Measurements from ENCODE around the gene IPCEF1. TPM values are rescaled to one million over a fixed set of nuclear protein-coding genes. Genes with fewer than 3 reads are reported as not detected.
A peak's percentile ranks its signal among the peaks of the same experiment; 100 is the strongest.

The IPCEF1 gene
- total RNA-seq, 1 donor, result 0.36 TPM

DNA sequence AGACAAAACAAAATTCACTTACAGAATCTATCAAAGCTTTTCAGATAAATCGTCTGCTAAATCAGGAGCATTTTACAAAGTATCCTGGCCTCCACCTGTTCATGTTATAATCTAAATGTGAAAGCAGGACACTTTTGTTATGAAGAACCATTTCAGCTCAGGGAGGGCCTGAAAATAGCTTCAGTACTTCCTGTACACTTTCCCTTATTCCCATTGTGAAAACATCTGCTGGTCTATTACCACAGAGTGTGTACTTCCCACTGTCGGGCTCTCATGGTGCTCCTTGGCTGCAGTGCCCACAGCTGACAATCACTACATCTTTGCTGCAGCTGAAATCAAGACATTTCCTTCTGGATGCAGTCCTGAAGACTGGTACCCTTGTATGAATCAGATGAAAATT lies 189.5 kb downstream of the IPCEF1 start:
- H3K9me3 ChIP-seq (ENCODE audit: low read depth, low read length), result no peaks in the 10 kb centered on the region
- no peak overlapping the region for H3K27ac ChIP-seq (ENCODE audit: low read depth, low read length)
- DNase-seq (ENCODE audit: insufficient read length, low spot score, missing footprints), result no peak

DNA sequence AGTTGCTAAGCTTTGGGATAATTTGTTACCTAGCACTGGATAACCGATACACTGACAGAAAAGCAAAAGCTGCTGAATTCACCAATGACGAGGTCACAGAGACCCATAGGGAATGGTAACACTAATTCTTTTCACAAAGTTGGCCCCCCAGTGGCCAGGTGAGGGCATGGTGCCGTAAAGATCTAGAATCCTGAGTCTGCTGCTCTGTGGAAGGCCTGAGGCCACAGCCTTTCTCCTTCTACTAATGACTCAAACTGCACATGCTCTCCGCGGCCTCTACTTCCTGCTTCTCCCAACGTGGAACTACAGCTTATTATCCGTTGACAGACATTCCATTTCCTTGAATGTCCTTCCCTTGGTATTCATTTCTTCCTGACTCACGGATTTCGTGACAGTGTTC lies 190.5 kb downstream of the IPCEF1 start:
- no peak overlapping the region for H3K27ac ChIP-seq (ENCODE audit: low read depth, low read length)
- H3K36me3 ChIP-seq (ENCODE audit: insufficient read depth, low read length), result no peaks in the 10 kb centered on the region
- H4K20me1 ChIP-seq (ENCODE audit: insufficient read depth, low read length), result no peaks in the 10 kb centered on the region
- H3K4me3 ChIP-seq (ENCODE audit: insufficient read depth, low read length), result no peak overlapping the region
- peaks cover 3% of the 10 kb centered on the region for H3K4me1 ChIP-seq (ENCODE audit: insufficient read depth, low read length)
- no peak overlapping the region for H3K4me2 ChIP-seq (ENCODE audit: insufficient read depth, low read length)
- H3K9me3 ChIP-seq (ENCODE audit: low read depth, low read length), result no peaks in the 10 kb centered on the region
- no peaks in the 10 kb centered on the region for H3K79me2 ChIP-seq (ENCODE audit: insufficient read depth, low read length)
- no peak overlapping the region for H2AFZ ChIP-seq (ENCODE audit: low read length)
- H3K27me3 ChIP-seq (ENCODE audit: insufficient read depth, low read length), result peaks cover 2% of the 10 kb centered on the region
- DNase-seq (ENCODE audit: insufficient read length, low spot score, missing footprints), result no peak
- TF ChIP-seq CTCF (IDR thresholded peaks at IDR 0.05; ENCODE audit: extremely low read depth, low read depth, low read length), result no peak

More for the DNA sequence above, 189.5 kb downstream of the IPCEF1 start:
- no peaks in the 10 kb centered on the region for H4K20me1 ChIP-seq (ENCODE audit: insufficient read depth, low read length)
- H3K79me2 ChIP-seq (ENCODE audit: insufficient read depth, low read length), result no peaks in the 10 kb centered on the region
- TF ChIP-seq CTCF (IDR thresholded peaks at IDR 0.05; ENCODE audit: extremely low read depth, low read depth, low read length), result no peak
- H3K36me3 ChIP-seq (ENCODE audit: insufficient read depth, low read length), result no peaks in the 10 kb centered on the region
- peaks cover 2% of the 10 kb centered on the region for H3K27me3 ChIP-seq (ENCODE audit: insufficient read depth, low read length)
- no peak overlapping the region for H3K4me2 ChIP-seq (ENCODE audit: insufficient read depth, low read length)
- no peak overlapping the region for H2AFZ ChIP-seq (ENCODE audit: low read length)
- peaks cover 3% of the 10 kb centered on the region for H3K4me1 ChIP-seq (ENCODE audit: insufficient read depth, low read length)
- no peak overlapping the region for H3K4me3 ChIP-seq (ENCODE audit: insufficient read depth, low read length)

DNA sequence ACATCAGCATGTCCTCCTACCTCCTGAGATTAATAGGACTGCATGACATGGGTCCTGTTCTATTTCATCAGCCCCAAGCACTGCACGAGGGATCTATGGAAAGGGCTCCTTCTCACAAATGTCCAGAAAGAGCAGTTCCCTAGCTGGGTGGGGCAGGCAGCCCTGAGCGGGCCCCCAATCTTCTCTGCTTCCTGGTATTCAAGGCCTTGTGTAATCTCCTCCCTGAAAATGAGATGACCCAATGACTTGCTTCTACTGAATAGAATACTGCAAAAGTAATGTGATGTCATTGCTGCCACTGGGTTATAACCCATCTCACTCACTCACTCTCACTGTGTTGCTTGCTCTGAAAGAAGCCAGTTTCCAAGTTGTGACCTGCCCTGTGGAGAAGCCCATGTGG lies 191.1 kb downstream of the IPCEF1 start:
- no peak for DNase-seq (ENCODE audit: insufficient read length, low spot score, missing footprints)
- H3K9me3 ChIP-seq (ENCODE audit: low read depth, low read length), result no peaks in the 10 kb centered on the region

DNA sequence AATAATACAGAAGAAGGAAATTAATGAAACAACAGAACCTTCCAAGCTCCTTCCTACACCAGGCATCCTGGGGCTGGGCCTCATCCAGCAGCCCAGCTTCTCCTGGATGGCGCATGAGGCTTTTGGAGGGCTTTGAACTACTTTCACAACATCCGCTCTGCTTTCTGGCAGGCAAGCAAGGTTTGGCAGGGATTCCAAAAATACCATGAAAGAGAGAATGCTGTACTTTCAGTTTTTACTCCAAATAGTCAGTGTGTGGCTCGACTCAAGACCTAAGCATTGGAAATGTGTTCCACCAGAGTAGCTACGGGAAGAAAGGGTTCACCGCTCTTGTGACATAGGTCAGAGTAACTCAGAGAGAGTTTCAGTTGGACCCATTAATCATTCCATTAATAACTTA lies 192.2 kb downstream of the IPCEF1 start:
- no peak for TF ChIP-seq CTCF (IDR thresholded peaks at IDR 0.05; ENCODE audit: extremely low read depth, low read depth, low read length)
- no peak overlapping the region for H3K27ac ChIP-seq (ENCODE audit: low read depth, low read length)
- H3K4me2 ChIP-seq (ENCODE audit: insufficient read depth, low read length), result peak overlapping the region; percentile 64

More for the DNA sequence above, 191.1 kb downstream of the IPCEF1 start:
- H3K79me2 ChIP-seq (ENCODE audit: insufficient read depth, low read length), result no peaks in the 10 kb centered on the region
- TF ChIP-seq CTCF (IDR thresholded peaks at IDR 0.05; ENCODE audit: extremely low read depth, low read depth, low read length), result no peak
- peaks cover 2% of the 10 kb centered on the region for H3K27me3 ChIP-seq (ENCODE audit: insufficient read depth, low read length)
- no peak overlapping the region for H3K27ac ChIP-seq (ENCODE audit: low read depth, low read length)
- no peaks in the 10 kb centered on the region for H3K36me3 ChIP-seq (ENCODE audit: insufficient read depth, low read length)
- peaks cover 3% of the 10 kb centered on the region for H3K4me1 ChIP-seq (ENCODE audit: insufficient read depth, low read length)
- H2AFZ ChIP-seq (ENCODE audit: low read length), result no peak overlapping the region
- no peak overlapping the region for H3K4me3 ChIP-seq (ENCODE audit: insufficient read depth, low read length)
- H4K20me1 ChIP-seq (ENCODE audit: insufficient read depth, low read length), result no peaks in the 10 kb centered on the region
- no peak overlapping the region for H3K4me2 ChIP-seq (ENCODE audit: insufficient read depth, low read length)

More for the DNA sequence above, 192.2 kb downstream of the IPCEF1 start:
- Histone ChIP-seq H3K9me3 (ENCODE audit: low read depth, low read length) (no peaks in the 10 kb centered on the region), H3K27me3 (ENCODE audit: insufficient read depth, low read length) (peaks cover 2% of the 10 kb centered on the region), H3K4me1 (ENCODE audit: insufficient read depth, low read length) (peaks cover 3% of the 10 kb centered on the region), H3K79me2 (ENCODE audit: insufficient read depth, low read length) (no peaks in the 10 kb centered on the region), H4K20me1 (ENCODE audit: insufficient read depth, low read length) (no peaks in the 10 kb centered on the region), H2AFZ (ENCODE audit: low read length) (peak overlapping the region; percentile 32), H3K36me3 (ENCODE audit: insufficient read depth, low read length) (no peaks in the 10 kb centered on the region), H3K4me3 (ENCODE audit: insufficient read depth, low read length) (no peak overlapping the region)
- DNase-seq (ENCODE audit: insufficient read length, low spot score, missing footprints), result peak; percentile 22

Data from osteoblast (primary cell).